Measurements from ENCODE around the gene LCE5A.
"Not testable (repeated sequence)": the region's sequence is repeated elsewhere in the genome, so short reads cannot be mapped to it uniquely, and the experiment has no call there.

GRCh38 chr1:152491537-152491936 lies 19.1 kb upstream of the LCE5A start:
- TF ChIP-seq CTCF, POLR2A (IDR thresholded peaks at IDR 0.05): not testable (repeated sequence)
